WERI-Rb-1 (cell line): ENCODE data around the gene PLEKHN1.
"Not testable (repeated sequence)": the region's sequence is repeated elsewhere in the genome, so short reads cannot be mapped to it uniquely, and the experiment has no call there.

ENCODE experiments used
- DNase-seq: peaks from one replicate; pipeline ENCODE4 v3.0.0-alpha.2; 2020
- H3K27ac ChIP-seq: fragments of 250-450 bp; sonication (Bioruptor Pico); 2 replicates; pipeline ENCODE4 v1.5.1; 2020; ENCODE audit warnings: mild to moderate bottlenecking, moderate library complexity
- H3K27me3 ChIP-seq: fragments of 250-450 bp; sonication (Bioruptor Pico); 2 replicates; pipeline ENCODE4 v1.5.1; 2021; ENCODE audit warnings: mild to moderate bottlenecking, low read depth, moderate library complexity; ENCODE audit not compliant: insufficient read depth, severe bottlenecking
- H3K36me3 ChIP-seq: fragments of 250-450 bp; sonication (Bioruptor Pico); 2 replicates; pipeline ENCODE4 v1.5.1; 2020; ENCODE audit warnings: mild to moderate bottlenecking, moderate library complexity
- H3K4me3 ChIP-seq: 2 replicates; pipeline ENCODE4 v1.5.1; 2011; ENCODE audit warnings: low read depth, mild to moderate bottlenecking, control low read depth, low read length
- H3K9me3 ChIP-seq: fragments of 250-450 bp; sonication (Bioruptor Pico); 2 replicates; pipeline ENCODE4 v1.5.1; 2021; ENCODE audit warnings: mild to moderate bottlenecking, moderate library complexity; ENCODE audit not compliant: severe bottlenecking
- CTCF ChIP-seq: IDR thresholded peaks from 2 replicates; pipeline ENCODE4 v1.5.1; 2011; ENCODE audit warnings: low read depth, mild to moderate bottlenecking, control low read depth, inconsistent platforms, low read length

The PLEKHN1 gene

GRCh38 chr1:1004780-1005697 lies 38.8 kb downstream of the PLEKHN1 start:
- Histone ChIP-seq H3K27ac (peak overlapping the region; percentile 63), H3K27me3 (no peaks in the 10 kb centered on the region), H3K9me3 (no peaks in the 10 kb centered on the region), H3K4me3 (peak overlapping the region; percentile 1; the same call in 1 of the 2 replicates), H3K36me3 (peaks cover 4% of the 10 kb centered on the region; the same call in 1 of the 2 replicates)
- no peak for TF ChIP-seq CTCF
- DNase-seq, result peak; percentile 66

- H3K4me3 ChIP-seq, result no peak overlapping the region
- H3K27ac ChIP-seq, result peak overlapping the region; percentile 63
- no peaks in the 10 kb centered on the region for H3K9me3 ChIP-seq
- DNase-seq, result peak; percentile 11
- no peak for TF ChIP-seq CTCF
- peaks cover 4% of the 10 kb centered on the region; the same call in 1 of the 2 replicates for H3K36me3 ChIP-seq
- H3K27me3 ChIP-seq, result no peaks in the 10 kb centered on the region
These were observed 39.6 kb downstream of the PLEKHN1 start for GRCh38 chr1:1005774-1006304.

GRCh38 chr1:1006305-1007159 lies 40.2 kb downstream of the PLEKHN1 start:
- TF ChIP-seq CTCF, result no peak
- peak; percentile 44 for DNase-seq
- no peaks in the 10 kb centered on the region for H3K27me3 ChIP-seq
- H3K36me3 ChIP-seq, result peaks cover 4% of the 10 kb centered on the region; the same call in 1 of the 2 replicates
- peak overlapping the region; percentile 63; the same call in 1 of the 2 replicates for H3K27ac ChIP-seq
- H3K9me3 ChIP-seq, result no peaks in the 10 kb centered on the region
- H3K4me3 ChIP-seq, result no peak overlapping the region

GRCh38 chr1:1010131-1010530 lies 43.8 kb downstream of the PLEKHN1 start:
- DNase-seq, H3K27ac ChIP-seq, H3K36me3 ChIP-seq, H3K9me3 ChIP-seq, H3K4me3 ChIP-seq, H3K27me3 ChIP-seq: not testable (repeated sequence)

- no peaks in the 10 kb centered on the region for H3K36me3 ChIP-seq
- no peak for TF ChIP-seq CTCF
- H3K9me3 ChIP-seq, result no peaks in the 10 kb centered on the region
- H3K27ac ChIP-seq, result no peak overlapping the region
- no peak overlapping the region for H3K4me3 ChIP-seq
- no peak for DNase-seq
- no peaks in the 10 kb centered on the region for H3K27me3 ChIP-seq
These were observed 45.2 kb downstream of the PLEKHN1 start for GRCh38 chr1:1011396-1011949.

GRCh38 chr1:1012736-1013104 lies 46.4 kb downstream of the PLEKHN1 start:
- not testable (repeated sequence) for H3K36me3 ChIP-seq, H3K27ac ChIP-seq, H3K27me3 ChIP-seq, H3K4me3 ChIP-seq, H3K9me3 ChIP-seq, DNase-seq
